Mesendoderm (in vitro differentiated cells): ENCODE measurements around the gene SLC39A11.
A peak's percentile ranks its signal among the peaks of the same experiment; 100 is the strongest.
"Not testable (repeated sequence)": the region's sequence is repeated elsewhere in the genome, so short reads cannot be mapped to it uniquely, and the experiment has no call there.

Source experiments
- DNase-seq: peaks from one replicate; pipeline ENCODE4 v3.0.0; 2013
- H2AK5ac ChIP-seq: 2 replicates; pipeline ENCODE4 v1.6.1; 2013; ENCODE audit warnings: low read length, inconsistent platforms
- H2BK120ac ChIP-seq: 2 replicates; pipeline ENCODE4 v1.6.1; 2013; ENCODE audit warnings: low read depth, mild to moderate bottlenecking, low read length, moderate library complexity, mixed read lengths
- H2BK15ac ChIP-seq: replicated peaks from 2 replicates; pipeline ENCODE4 v1.6.1; 2013; ENCODE audit warnings: low read depth, mild to moderate bottlenecking, moderate library complexity
- H2BK5ac ChIP-seq: 2 replicates; pipeline ENCODE4 v1.6.1; 2013; ENCODE audit warnings: low read length, inconsistent platforms
- H3K18ac ChIP-seq: 2 replicates; pipeline ENCODE4 v1.6.1; 2013; ENCODE audit warnings: mild to moderate bottlenecking, low read length, mixed read lengths
- H3K23ac ChIP-seq: one replicate; pipeline ENCODE4 v1.6.1; 2013; ENCODE audit warnings: low read length
- H3K27ac ChIP-seq: 2 replicates; pipeline ENCODE4 v1.5.1; 2013; ENCODE audit warnings: low read depth, mild to moderate bottlenecking, inconsistent platforms, low read length, moderate library complexity
- H3K27me3 ChIP-seq: 2 replicates; pipeline ENCODE4 v1.6.1; 2013; ENCODE audit warnings: low read length, control low read depth, mild to moderate bottlenecking, inconsistent platforms; ENCODE audit not compliant: insufficient read depth, poor library complexity
- H3K36me3 ChIP-seq: 2 replicates; pipeline ENCODE4 v1.6.1; 2013; ENCODE audit warnings: low read length, inconsistent platforms; ENCODE audit not compliant: control insufficient read depth, insufficient read depth
- H3K4ac ChIP-seq: one replicate; pipeline ENCODE4 v1.6.1; 2013; ENCODE audit warnings: low read depth, mild to moderate bottlenecking, low read length, moderate library complexity
- H3K4me1 ChIP-seq: 2 replicates; pipeline ENCODE4 v1.6.1; 2013; ENCODE audit warnings: low read depth, low read length, inconsistent platforms; ENCODE audit not compliant: control insufficient read depth
- H3K4me2 ChIP-seq: 2 replicates; pipeline ENCODE4 v1.6.1; 2013; ENCODE audit warnings: low read length
- H3K4me3 ChIP-seq: 2 replicates; pipeline ENCODE4 v1.5.1; 2013; ENCODE audit warnings: mild to moderate bottlenecking, low read length
- H3K56ac ChIP-seq: one replicate; pipeline ENCODE4 v1.6.1; 2013; ENCODE audit warnings: low read length
- H3K79me1 ChIP-seq: 2 replicates; pipeline ENCODE4 v1.6.1; 2013; ENCODE audit warnings: low read length, inconsistent platforms
- H3K79me2 ChIP-seq: 2 replicates; pipeline ENCODE4 v1.6.1; 2013; ENCODE audit warnings: mild to moderate bottlenecking, low read length; ENCODE audit not compliant: control insufficient read depth, insufficient read depth
- H3K9ac ChIP-seq: 2 replicates; pipeline ENCODE4 v1.6.1; 2013; ENCODE audit warnings: low read length, inconsistent platforms
- H4K5ac ChIP-seq: one replicate; pipeline ENCODE4 v1.6.1; 2013; ENCODE audit warnings: low read length
- H4K8ac ChIP-seq: one replicate; pipeline ENCODE4 v1.6.1; 2013; ENCODE audit warnings: low read depth, mild to moderate bottlenecking, control low read depth, low read length, moderate library complexity
- WGBS: extraction: QIAGEN DNeasy Blood & Tissue Kit; methylation state at CpG from one replicate; pipeline ENCODE4 v1.1.7; 2013; ENCODE audit warnings: low lambda C conversion rate, missing lambda C conversion rate; ENCODE audit not compliant: insufficient coverage; ENCODE audit errors: extremely low coverage; 5-methylcytosine and 5-hydroxymethylcytosine counted together

SLC39A11 gene

GRCh38 chr17:73137376-73137775 lies 44.9 kb upstream of the SLC39A11 start:
- no peaks in the 10 kb centered on the region for H3K4me1 ChIP-seq
- no CpG with 5 or more reads among the region's 2 CpGs for WGBS
- no peak overlapping the region for H4K5ac ChIP-seq

DNA sequence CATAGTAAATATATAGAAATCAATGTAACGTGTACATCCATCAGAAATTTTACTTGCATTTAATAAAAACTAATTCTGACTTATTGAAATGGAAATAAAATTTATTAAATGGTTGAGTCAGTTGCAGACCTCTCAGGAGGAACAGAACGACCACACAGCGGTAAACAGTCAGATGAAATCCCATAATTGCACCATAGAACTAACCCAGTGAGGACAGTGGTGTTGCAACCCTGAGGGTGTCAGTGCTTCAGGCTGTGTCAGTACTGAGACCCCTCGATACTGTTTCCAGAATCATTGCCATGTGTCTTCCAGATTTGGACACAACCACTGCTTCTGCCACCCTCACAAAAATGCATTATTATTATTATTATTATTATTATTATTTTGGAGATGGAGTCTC lies 43.3 kb upstream of the SLC39A11 start:
- Histone ChIP-seq H3K56ac (no peak overlapping the region), H3K27ac (no peak overlapping the region), H3K4me2 (no peak overlapping the region), H3K4ac (no peak overlapping the region), H4K8ac (no peak overlapping the region), H3K23ac (no peak overlapping the region), H4K5ac (no peak overlapping the region), H3K27me3 (no peaks in the 10 kb centered on the region), H3K9ac (no peak overlapping the region), H3K79me1 (no peaks in the 10 kb centered on the region), H3K4me3 (no peak overlapping the region), H2BK5ac (no peak overlapping the region), H3K36me3 (no peaks in the 10 kb centered on the region), H2BK120ac (no peak overlapping the region), H3K4me1 (no peaks in the 10 kb centered on the region), H3K79me2 (no peaks in the 10 kb centered on the region), H3K18ac (no peak overlapping the region), H2BK15ac (no peak overlapping the region), H2AK5ac (no peak overlapping the region)
- DNase-seq: no peak
- no CpG with 5 or more reads among the region's 4 CpGs for WGBS

More at GRCh38 chr17:73137376-73137775, 44.9 kb upstream of the SLC39A11 start:
- Histone ChIP-seq H3K79me2 (no peaks in the 10 kb centered on the region), H3K4me2 (no peak overlapping the region), H3K4ac (no peak overlapping the region), H3K36me3 (no peaks in the 10 kb centered on the region), H3K4me3 (no peak overlapping the region), H3K56ac (no peak overlapping the region), H3K18ac (no peak overlapping the region), H4K8ac (no peak overlapping the region), H3K9ac (no peak overlapping the region), H3K27ac (no peak overlapping the region), H2BK120ac (no peak overlapping the region), H2AK5ac (no peak overlapping the region), H3K23ac (no peak overlapping the region), H2BK15ac (no peak overlapping the region), H3K79me1 (no peaks in the 10 kb centered on the region), H3K27me3 (no peaks in the 10 kb centered on the region), H2BK5ac (no peak overlapping the region)
- DNase-seq: no peak

GRCh38 chr17:73133911-73134649 lies 41.6 kb upstream of the SLC39A11 start:
- Histone ChIP-seq H2BK5ac (no peak overlapping the region), H3K27me3 (no peaks in the 10 kb centered on the region), H3K79me2 (no peaks in the 10 kb centered on the region), H4K5ac (no peak overlapping the region), H3K9ac (no peak overlapping the region), H3K4ac (no peak overlapping the region), H3K36me3 (no peaks in the 10 kb centered on the region), H3K4me2 (no peak overlapping the region), H2BK15ac (no peak overlapping the region), H2BK120ac (no peak overlapping the region), H3K18ac (no peak overlapping the region), H3K4me3 (no peak overlapping the region), H3K79me1 (no peaks in the 10 kb centered on the region), H3K27ac (no peak overlapping the region), H3K4me1 (no peaks in the 10 kb centered on the region), H3K56ac (no peak overlapping the region), H4K8ac (no peak overlapping the region), H3K23ac (no peak overlapping the region), H2AK5ac (no peak overlapping the region)
- WGBS: no CpG with 5 or more reads among the region's 4 CpGs
- DNase-seq: peak; percentile 31

- no peak overlapping the region for H4K8ac ChIP-seq
- no CpG with 5 or more reads among the region's 12 CpGs for WGBS
- no peak overlapping the region for H3K4me3 ChIP-seq
- H3K18ac ChIP-seq: no peak overlapping the region
- no peak overlapping the region for H2BK15ac ChIP-seq
- no peak for DNase-seq
- H3K23ac ChIP-seq: no peak overlapping the region
- no peak overlapping the region for H3K4ac ChIP-seq
- no peaks in the 10 kb centered on the region for H3K79me2 ChIP-seq
- no peak overlapping the region for H3K4me2 ChIP-seq
- H3K27me3 ChIP-seq: no peaks in the 10 kb centered on the region
- no peak overlapping the region for H3K27ac ChIP-seq
- no peak overlapping the region for H2BK120ac ChIP-seq
- H3K56ac ChIP-seq: no peak overlapping the region
- no peaks in the 10 kb centered on the region for H3K4me1 ChIP-seq
- no peak overlapping the region for H4K5ac ChIP-seq
- H3K36me3 ChIP-seq: no peaks in the 10 kb centered on the region
- H2BK5ac ChIP-seq: no peak overlapping the region
- no peak overlapping the region for H3K9ac ChIP-seq
- H2AK5ac ChIP-seq: no peak overlapping the region
- H3K79me1 ChIP-seq: no peaks in the 10 kb centered on the region
Observed at GRCh38 chr17:73132085-73132492, 39.6 kb upstream of the SLC39A11 start.

- not testable (repeated sequence) for H2BK5ac ChIP-seq, H3K79me2 ChIP-seq, H3K56ac ChIP-seq, H3K4me3 ChIP-seq, H3K4ac ChIP-seq, DNase-seq, H2BK15ac ChIP-seq, H4K8ac ChIP-seq, H3K36me3 ChIP-seq, H3K4me2 ChIP-seq, H3K4me1 ChIP-seq, H2AK5ac ChIP-seq, H3K9ac ChIP-seq, H4K5ac ChIP-seq, H2BK120ac ChIP-seq, H3K79me1 ChIP-seq, H3K23ac ChIP-seq, H3K27ac ChIP-seq, H3K27me3 ChIP-seq, H3K18ac ChIP-seq
- WGBS: no CpG with 5 or more reads among the region's 6 CpGs
Observed at GRCh38 chr17:73131439-73131838, 39.0 kb upstream of the SLC39A11 start.

GRCh38 chr17:73130977-73131376 lies 38.5 kb upstream of the SLC39A11 start:
- no peak overlapping the region for H3K4me3 ChIP-seq
- WGBS: no CpG with 5 or more reads among the region's 3 CpGs
- H3K56ac ChIP-seq: no peak overlapping the region
- H3K23ac ChIP-seq: no peak overlapping the region
- H3K4me2 ChIP-seq: no peak overlapping the region
- H3K27ac ChIP-seq: no peak overlapping the region
- no peaks in the 10 kb centered on the region for H3K36me3 ChIP-seq
- no peaks in the 10 kb centered on the region for H3K79me2 ChIP-seq
- H3K18ac ChIP-seq: no peak overlapping the region
- H3K4me1 ChIP-seq: no peaks in the 10 kb centered on the region
- no peak for DNase-seq
- H2AK5ac ChIP-seq: no peak overlapping the region
- no peak overlapping the region for H2BK15ac ChIP-seq
- H2BK5ac ChIP-seq: no peak overlapping the region
- no peak overlapping the region for H4K5ac ChIP-seq
- H3K79me1 ChIP-seq: no peaks in the 10 kb centered on the region
- H4K8ac ChIP-seq: no peak overlapping the region
- no peaks in the 10 kb centered on the region for H3K27me3 ChIP-seq
- H3K9ac ChIP-seq: no peak overlapping the region
- no peak overlapping the region for H3K4ac ChIP-seq
- H2BK120ac ChIP-seq: no peak overlapping the region
